ENCODE measurements around the gene AIF1.

The AIF1 gene
- 1.1 to 1.4 reads per million in 2 experiments for total RNA-seq

DNA sequence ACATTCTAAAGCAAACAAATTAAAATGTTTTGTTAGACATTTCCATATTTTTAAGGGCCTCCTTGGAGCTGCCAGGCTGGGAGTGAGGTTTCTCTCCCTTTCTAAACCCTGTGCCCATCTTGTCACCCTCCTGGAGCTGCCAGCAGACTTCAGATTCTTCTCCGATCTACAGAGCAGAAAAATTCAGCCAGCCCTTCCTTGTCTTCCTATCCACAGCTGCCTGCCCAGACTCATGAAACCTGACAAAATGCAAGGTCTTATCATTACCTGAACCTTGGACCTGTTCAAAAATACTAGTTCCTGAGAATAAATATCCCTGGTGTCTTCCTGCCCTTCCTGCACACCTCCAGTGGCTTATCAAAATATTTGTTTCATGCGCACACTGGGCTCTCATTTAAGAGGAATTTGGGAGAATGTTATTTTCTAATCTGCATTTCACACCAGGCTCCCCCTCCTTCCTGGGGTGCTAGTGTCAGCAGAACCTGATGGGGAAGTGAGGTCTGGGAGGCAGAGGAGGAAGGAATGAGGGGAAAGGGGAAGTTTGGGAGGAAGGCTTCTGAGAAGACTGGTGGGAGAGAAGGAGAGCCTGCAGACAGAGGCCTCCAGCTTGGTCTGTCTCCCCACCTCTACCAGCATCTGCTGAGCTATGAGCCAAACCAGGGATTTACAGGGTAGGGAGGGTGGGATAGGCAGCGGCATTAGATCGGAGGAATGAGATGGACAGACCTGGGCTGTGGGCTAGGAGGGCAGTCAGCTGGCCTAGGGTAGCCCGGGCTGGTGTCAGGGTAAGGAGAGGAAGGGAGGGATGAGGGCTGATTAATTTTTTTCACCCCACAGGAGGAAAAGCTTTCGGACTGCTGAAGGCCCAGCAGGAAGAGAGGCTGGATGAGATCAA, at the start of gene AIF1:
Gene AIF1 (plus strand): TSS at position 551 of the 895 bp plus-strand sequence. CDS start 96 bp downstream, at position 647.
- no peak for DNase-seq (ENCODE audit: low read depth)

DNA sequence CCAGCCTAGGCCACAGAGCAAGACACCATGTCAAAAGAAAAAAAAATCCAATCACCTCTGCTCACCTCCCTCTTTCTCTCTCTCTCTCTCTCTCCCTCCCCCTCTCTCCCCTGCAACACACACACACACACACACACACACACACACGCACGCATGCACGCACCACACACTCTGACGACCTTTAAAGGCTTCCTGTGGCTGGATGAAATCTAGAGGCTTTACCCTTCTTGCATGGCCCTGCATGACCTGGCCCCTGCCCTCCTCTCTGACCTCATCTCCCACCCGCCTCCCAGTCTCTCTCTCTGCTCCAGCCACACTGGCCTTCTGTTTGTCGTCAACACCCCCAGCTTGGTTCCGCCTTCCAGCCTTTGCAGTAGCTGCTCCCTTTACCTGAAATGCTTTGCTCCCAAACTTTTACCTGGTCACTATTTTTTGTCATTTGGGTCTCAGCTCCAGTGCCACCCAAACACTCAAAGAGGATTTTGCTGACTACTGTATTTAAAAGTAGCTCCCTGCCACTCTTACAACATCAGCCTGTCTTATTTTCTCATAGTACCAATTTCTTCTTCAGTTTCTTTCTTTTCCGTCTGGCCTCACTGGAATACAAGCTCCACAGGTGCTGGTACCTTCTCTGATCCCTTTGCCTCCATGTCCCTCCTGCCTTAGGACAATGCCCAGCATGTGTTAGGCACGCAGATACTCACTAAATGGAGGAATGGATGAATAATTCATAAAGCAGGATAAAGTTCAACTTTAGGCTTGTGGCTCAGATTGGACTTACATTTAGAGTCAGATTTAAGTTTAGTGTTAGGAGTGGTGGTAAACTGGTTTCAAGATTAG, 47.3 kb upstream of the AIF1 start:
- no peak for DNase-seq (ENCODE audit: low read depth)

DNA sequence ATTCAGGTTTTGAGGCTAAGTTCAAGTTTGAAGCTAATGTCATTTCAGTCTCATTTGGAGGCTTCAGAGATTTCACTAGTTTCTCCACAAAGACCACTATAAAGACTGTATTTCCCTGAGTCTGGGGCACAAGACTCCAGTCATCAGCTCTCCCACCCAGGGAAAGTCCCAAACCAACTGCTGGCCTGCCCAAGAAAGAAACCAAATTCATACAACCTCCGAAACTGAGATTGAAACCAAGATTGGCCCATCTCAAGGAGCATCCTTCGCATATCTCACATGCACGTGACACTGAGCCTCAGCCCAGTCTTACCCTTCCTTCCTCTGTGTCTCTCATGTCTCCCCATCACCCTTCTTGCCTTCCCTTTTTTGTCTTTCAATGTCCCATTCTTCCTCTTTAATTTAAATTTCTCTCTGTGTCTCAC, 46.5 kb upstream of the AIF1 start:
- DNase-seq (ENCODE audit: low read depth), result peak; percentile 59

DNA sequence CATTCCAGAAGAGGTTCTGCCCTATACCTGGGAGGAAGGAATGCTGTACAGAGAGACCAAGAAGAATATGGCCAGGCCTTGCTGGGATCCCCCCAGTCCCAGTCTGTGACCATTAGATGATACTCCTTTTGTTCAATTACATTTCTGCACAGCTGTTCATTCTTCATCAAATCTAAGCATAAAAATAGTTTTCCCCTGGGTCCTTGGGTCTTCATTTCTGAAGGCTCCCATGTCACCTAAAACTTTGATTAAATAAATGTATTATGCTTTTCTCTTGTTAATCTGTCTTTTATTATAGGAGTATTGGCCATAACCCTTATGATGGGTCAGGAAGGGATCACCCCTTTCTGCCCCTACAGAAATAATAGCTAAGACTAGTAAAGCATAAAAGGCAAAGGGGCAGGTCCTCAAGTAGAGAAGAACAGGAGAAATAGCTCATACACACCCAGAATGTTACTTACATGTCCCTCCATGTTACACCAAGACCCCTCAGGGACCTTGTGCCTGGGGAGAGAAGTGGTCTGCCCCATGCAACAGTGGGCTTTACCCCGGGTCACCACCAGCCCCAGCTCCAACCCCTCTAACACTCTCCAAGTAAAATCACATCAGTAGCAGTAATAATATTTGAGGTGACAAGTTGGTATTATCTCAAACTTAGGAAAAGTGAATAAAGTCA, 45.0 kb upstream of the AIF1 start:
- no peak for DNase-seq (ENCODE audit: low read depth)

DNA sequence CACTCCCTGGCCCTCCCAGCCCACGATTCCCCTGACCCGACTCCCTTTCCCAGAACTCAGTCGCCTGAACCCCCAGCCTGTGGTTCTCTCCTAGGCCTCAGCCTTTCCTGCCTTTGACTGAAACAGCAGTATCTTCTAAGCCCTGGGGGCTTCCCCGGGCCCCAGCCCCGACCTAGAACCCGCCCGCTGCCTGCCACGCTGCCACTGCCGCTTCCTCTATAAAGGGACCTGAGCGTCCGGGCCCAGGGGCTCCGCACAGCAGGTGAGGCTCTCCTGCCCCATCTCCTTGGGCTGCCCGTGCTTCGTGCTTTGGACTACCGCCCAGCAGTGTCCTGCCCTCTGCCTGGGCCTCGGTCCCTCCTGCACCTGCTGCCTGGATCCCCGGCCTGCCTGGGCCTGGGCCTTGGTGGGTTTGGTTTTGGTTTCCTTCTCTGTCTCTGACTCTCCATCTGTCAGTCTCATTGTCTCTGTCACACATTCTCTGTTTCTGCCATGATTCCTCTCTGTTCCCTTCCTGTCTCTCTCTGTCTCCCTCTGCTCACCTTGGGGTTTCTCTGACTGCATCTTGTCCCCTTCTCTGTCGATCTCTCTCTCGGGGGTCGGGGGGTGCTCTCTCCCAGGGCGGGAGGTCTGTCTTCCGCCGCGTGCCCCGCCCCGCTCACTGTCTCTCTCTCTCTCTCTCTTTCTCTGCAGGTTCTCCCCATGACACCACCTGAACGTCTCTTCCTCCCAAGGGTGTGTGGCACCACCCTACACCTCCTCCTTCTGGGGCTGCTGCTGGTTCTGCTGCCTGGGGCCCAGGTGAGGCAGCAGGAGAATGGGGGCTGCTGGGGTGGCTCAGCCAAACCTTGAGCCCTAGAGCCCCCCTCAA, 42.8 kb upstream of the AIF1 start, which contains the start of gene LTA:
Gene LTA (plus strand): TSS at position 249 of the 871 bp plus-strand sequence. CDS start 454 bp downstream, at position 703.
- peak; percentile 64 for DNase-seq (ENCODE audit: low read depth)

DNA sequence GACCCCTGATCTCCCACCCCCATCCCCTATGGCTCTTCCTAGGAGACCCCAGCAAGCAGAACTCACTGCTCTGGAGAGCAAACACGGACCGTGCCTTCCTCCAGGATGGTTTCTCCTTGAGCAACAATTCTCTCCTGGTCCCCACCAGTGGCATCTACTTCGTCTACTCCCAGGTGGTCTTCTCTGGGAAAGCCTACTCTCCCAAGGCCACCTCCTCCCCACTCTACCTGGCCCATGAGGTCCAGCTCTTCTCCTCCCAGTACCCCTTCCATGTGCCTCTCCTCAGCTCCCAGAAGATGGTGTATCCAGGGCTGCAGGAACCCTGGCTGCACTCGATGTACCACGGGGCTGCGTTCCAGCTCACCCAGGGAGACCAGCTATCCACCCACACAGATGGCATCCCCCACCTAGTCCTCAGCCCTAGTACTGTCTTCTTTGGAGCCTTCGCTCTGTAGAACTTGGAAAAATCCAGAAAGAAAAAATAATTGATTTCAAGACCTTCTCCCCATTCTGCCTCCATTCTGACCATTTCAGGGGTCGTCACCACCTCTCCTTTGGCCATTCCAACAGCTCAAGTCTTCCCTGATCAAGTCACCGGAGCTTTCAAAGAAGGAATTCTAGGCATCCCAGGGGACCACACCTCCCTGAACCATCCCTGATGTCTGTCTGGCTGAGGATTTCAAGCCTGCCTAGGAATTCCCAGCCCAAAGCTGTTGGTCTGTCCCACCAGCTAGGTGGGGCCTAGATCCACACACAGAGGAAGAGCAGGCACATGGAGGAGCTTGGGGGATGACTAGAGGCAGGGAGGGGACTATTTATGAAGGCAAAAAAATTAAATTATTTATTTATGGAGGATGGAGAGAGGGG, 41.6 kb upstream of the AIF1 start:
- DNase-seq (ENCODE audit: low read depth), result no peak

DNA sequence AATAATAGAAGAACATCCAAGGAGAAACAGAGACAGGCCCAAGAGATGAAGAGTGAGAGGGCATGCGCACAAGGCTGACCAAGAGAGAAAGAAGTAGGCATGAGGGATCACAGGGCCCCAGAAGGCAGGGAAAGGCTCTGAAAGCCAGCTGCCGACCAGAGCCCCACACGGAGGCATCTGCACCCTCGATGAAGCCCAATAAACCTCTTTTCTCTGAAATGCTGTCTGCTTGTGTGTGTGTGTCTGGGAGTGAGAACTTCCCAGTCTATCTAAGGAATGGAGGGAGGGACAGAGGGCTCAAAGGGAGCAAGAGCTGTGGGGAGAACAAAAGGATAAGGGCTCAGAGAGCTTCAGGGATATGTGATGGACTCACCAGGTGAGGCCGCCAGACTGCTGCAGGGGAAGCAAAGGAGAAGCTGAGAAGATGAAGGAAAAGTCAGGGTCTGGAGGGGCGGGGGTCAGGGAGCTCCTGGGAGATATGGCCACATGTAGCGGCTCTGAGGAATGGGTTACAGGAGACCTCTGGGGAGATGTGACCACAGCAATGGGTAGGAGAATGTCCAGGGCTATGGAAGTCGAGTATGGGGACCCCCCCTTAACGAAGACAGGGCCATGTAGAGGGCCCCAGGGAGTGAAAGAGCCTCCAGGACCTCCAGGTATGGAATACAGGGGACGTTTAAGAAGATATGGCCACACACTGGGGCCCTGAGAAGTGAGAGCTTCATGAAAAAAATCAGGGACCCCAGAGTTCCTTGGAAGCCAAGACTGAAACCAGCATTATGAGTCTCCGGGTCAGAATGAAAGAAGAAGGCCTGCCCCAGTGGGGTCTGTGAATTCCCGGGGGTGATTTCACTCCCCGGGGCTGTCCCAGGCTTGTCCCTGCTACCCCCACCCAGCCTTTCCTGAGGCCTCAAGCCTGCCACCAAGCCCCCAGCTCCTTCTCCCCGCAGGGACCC, 40.6 kb upstream of the AIF1 start:
- no peak for DNase-seq (ENCODE audit: low read depth)

DNA sequence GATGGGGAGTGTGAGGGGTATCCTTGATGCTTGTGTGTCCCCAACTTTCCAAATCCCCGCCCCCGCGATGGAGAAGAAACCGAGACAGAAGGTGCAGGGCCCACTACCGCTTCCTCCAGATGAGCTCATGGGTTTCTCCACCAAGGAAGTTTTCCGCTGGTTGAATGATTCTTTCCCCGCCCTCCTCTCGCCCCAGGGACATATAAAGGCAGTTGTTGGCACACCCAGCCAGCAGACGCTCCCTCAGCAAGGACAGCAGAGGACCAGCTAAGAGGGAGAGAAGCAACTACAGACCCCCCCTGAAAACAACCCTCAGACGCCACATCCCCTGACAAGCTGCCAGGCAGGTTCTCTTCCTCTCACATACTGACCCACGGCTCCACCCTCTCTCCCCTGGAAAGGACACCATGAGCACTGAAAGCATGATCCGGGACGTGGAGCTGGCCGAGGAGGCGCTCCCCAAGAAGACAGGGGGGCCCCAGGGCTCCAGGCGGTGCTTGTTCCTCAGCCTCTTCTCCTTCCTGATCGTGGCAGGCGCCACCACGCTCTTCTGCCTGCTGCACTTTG, 39.6 kb upstream of the AIF1 start, which contains the start of gene TNF:
Gene TNF (plus strand): TSS at position 231 of the 567 bp plus-strand sequence. CDS start 177 bp downstream, at position 408.
- peak; percentile 71 for DNase-seq (ENCODE audit: low read depth)

DNA sequence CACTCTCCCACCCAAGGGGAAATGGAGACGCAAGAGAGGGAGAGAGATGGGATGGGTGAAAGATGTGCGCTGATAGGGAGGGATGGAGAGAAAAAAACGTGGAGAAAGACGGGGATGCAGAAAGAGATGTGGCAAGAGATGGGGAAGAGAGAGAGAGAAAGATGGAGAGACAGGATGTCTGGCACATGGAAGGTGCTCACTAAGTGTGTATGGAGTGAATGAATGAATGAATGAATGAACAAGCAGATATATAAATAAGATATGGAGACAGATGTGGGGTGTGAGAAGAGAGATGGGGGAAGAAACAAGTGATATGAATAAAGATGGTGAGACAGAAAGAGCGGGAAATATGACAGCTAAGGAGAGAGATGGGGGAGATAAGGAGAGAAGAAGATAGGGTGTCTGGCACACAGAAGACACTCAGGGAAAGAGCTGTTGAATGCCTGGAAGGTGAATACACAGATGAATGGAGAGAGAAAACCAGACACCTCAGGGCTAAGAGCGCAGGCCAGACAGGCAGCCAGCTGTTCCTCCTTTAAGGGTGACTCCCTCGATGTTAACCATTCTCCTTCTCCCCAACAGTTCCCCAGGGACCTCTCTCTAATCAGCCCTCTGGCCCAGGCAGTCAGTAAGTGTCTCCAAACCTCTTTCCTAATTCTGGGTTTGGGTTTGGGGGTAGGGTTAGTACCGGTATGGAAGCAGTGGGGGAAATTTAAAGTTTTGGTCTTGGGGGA, 38.9 kb upstream of the AIF1 start:
- DNase-seq (ENCODE audit: low read depth), result no peak

DNA sequence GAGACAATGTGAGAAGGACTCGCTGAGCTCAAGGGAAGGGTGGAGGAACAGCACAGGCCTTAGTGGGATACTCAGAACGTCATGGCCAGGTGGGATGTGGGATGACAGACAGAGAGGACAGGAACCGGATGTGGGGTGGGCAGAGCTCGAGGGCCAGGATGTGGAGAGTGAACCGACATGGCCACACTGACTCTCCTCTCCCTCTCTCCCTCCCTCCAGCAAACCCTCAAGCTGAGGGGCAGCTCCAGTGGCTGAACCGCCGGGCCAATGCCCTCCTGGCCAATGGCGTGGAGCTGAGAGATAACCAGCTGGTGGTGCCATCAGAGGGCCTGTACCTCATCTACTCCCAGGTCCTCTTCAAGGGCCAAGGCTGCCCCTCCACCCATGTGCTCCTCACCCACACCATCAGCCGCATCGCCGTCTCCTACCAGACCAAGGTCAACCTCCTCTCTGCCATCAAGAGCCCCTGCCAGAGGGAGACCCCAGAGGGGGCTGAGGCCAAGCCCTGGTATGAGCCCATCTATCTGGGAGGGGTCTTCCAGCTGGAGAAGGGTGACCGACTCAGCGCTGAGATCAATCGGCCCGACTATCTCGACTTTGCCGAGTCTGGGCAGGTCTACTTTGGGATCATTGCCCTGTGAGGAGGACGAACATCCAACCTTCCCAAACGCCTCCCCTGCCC, 38.0 kb upstream of the AIF1 start:
- no peak for DNase-seq (ENCODE audit: low read depth)

DNA sequence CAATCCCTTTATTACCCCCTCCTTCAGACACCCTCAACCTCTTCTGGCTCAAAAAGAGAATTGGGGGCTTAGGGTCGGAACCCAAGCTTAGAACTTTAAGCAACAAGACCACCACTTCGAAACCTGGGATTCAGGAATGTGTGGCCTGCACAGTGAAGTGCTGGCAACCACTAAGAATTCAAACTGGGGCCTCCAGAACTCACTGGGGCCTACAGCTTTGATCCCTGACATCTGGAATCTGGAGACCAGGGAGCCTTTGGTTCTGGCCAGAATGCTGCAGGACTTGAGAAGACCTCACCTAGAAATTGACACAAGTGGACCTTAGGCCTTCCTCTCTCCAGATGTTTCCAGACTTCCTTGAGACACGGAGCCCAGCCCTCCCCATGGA, 37.5 kb upstream of the AIF1 start:
- DNase-seq (ENCODE audit: low read depth), result no peak

DNA sequence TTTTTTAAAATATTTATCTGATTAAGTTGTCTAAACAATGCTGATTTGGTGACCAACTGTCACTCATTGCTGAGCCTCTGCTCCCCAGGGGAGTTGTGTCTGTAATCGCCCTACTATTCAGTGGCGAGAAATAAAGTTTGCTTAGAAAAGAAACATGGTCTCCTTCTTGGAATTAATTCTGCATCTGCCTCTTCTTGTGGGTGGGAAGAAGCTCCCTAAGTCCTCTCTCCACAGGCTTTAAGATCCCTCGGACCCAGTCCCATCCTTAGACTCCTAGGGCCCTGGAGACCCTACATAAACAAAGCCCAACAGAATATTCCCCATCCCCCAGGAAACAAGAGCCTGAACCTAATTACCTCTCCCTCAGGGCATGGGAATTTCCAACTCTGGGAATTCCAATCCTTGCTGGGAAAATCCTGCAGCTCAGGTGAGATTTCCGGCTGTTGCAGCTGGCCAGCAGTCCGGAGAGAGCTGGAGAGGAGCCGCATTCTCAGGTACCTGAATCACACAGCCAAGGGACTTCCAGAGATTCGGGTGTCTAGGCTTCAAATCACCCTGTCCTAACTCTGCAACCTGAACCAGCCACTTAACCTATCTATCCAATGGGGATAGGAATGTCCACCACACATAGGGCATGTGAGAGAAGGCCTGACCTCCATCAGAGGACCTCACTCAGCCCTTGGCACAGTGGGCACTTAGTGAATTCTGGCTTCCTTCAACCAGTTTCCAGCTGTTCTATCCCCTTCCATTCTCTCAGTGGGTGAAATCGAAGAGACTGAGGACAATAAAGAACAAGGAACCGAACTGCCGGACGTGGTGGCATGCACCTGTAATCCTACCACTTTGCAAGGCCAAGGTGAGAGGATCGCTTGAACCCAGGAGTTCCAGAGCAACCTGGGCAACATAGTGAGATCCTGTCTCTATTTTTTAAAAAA, 36.6 kb upstream of the AIF1 start:
- no peak for DNase-seq (ENCODE audit: low read depth)

DNA sequence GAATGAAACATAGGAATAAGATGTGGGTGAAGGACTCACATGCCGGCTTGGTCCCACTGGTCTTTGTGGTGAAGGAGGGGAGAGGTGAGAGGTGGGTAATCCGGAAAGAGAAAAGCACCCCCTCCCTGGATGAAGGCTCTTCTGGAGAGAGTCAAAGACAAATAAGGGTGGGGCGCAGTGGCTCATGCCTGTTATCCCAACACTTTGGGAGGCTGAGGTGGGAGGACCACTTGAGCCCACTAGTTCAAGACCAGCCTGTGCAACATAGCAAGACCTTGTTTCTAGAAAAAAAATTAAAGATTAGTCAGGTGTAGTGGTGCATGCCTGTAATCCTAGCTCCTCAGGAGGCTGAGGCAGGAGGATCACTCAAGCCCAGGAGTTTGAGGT, 35.9 kb upstream of the AIF1 start:
- no peak for DNase-seq (ENCODE audit: low read depth)

DNA sequence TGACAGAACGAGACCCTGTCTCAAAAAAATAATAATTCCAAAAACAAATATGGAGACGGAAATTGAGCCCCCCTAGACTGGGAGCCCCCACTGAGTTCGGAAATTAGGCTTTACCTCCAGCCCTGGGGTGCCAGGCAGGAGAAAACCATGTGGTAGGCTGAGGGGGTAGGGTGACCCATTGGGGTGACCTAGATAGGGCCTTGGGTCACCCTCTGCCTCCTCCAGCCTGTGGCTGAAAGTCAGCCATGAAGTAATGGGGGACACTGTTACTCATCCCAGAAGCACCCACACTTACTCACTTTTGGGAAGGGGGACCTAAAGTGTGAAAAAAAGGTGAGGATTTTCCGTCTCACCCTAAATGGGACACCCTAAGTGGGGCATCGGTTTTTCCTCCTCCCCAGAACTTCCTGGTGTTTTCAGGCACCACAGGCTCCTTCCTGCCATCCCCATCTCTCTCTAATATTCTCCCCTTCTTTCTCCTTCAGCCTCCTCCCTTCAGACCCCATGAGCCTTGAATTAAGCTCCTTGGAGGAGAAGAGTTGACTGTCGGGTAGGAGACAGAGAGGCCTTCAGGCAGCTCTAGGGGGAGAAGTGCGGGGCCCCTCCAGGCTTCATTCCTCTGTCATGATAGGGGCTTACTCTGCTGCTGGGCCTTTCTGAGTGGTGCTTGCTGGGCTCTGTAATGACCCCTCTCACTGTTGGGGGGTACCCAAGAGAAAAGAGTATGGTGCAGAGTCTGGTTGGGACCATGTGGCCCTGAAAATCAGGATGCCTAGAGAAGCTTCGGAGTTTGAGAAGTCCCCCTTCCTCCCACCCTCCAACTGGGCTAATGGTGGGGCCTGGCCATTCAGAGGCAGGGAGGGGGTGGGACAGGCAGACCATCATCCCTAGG, 35.2 kb upstream of the AIF1 start:
- DNase-seq (ENCODE audit: low read depth), result no peak

DNA sequence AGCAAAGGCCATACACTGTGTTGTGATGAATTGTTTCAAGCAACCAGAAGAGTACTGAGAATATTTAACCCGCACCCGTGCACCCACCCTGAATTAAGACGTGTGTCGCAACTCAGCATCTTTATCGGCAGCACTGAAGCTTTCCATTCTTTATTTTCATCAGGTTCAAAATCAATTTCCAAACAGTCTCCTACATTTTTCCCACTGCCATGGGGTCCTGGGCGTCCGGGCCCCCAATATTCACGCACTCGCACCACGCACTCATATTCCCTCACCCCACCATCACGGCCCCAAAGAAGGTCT, 34.6 kb upstream of the AIF1 start:
- DNase-seq (ENCODE audit: low read depth), result no peak

All from T follicular helper cell (primary cell).